Loucy (cell line): Measurements from ENCODE around the gene SLC25A15.

Experiments used
- H2AFZ ChIP-seq: fragments of 200-600 bp; sonication (generic); 2 replicates; pipeline ENCODE4 v1.6.0; 2016; ENCODE audit warnings: antibody characterized with exemption, mild to moderate bottlenecking, low read length, moderate library complexity
- H3F3A ChIP-seq: fragments of 200-600 bp; 2 replicates; pipeline ENCODE4 v1.6.0; 2016; ENCODE audit warnings: antibody characterized with exemption, low read depth, mild to moderate bottlenecking
- H3K27me3 ChIP-seq: fragments of 200-600 bp; sonication (generic); 2 replicates; pipeline ENCODE4 v1.6.1; 2014; ENCODE audit warnings: low read length, mild to moderate bottlenecking; ENCODE audit not compliant: insufficient read depth, poor library complexity, severe bottlenecking
- H3K36me3 ChIP-seq: fragments of 200-600 bp; sonication (generic); 2 replicates; pipeline ENCODE4 v1.6.1; 2016; ENCODE audit warnings: low read length; ENCODE audit not compliant: insufficient read depth
- H3K4me1 ChIP-seq: fragments of 200-600 bp; sonication (generic); 2 replicates; pipeline ENCODE4 v1.5.1; 2014; ENCODE audit warnings: low read length, mild to moderate bottlenecking; ENCODE audit not compliant: insufficient read depth, poor library complexity, severe bottlenecking
- H3K4me2 ChIP-seq: fragments of 200-600 bp; sonication (generic); 2 replicates; pipeline ENCODE4 v1.6.0; 2014; ENCODE audit warnings: antibody characterized with exemption, low read length, low read depth, mild to moderate bottlenecking; ENCODE audit not compliant: poor library complexity, severe bottlenecking
- H3K4me3 ChIP-seq: fragments of 200-600 bp; sonication (generic); 2 replicates; pipeline ENCODE4 v1.5.1; 2014; ENCODE audit warnings: low read length, mild to moderate bottlenecking, mixed read lengths; ENCODE audit not compliant: poor library complexity, severe bottlenecking
- H3K79me2 ChIP-seq: fragments of 200-600 bp; sonication (generic); 2 replicates; pipeline ENCODE4 v1.6.1; 2014; ENCODE audit warnings: low read length; ENCODE audit not compliant: insufficient read depth
- H3K9ac ChIP-seq: fragments of 200-600 bp; sonication (generic); 2 replicates; pipeline ENCODE4 v1.6.0; 2014; ENCODE audit warnings: mild to moderate bottlenecking, low read depth, low read length, moderate library complexity; ENCODE audit not compliant: poor library complexity, severe bottlenecking
- H3K9me2 ChIP-seq: fragments of 200-600 bp; sonication (generic); replicated peaks from 2 replicates; pipeline ENCODE4 v1.6.1; 2016; ENCODE audit warnings: low read depth, low read length, mixed read lengths
- H3K9me3 ChIP-seq: fragments of 200-600 bp; sonication (generic); 2 replicates; pipeline ENCODE4 v1.6.1; 2014; ENCODE audit warnings: mild to moderate bottlenecking, antibody characterized with exemption, low read length, low read depth; ENCODE audit not compliant: insufficient read depth
- H4K20me1 ChIP-seq: fragments of 200-600 bp; sonication (generic); 2 replicates; pipeline ENCODE4 v1.6.0; 2014; ENCODE audit warnings: antibody characterized with exemption, low read length, mild to moderate bottlenecking; ENCODE audit not compliant: insufficient read depth, poor library complexity, severe bottlenecking
- CTCF ChIP-seq: fragments of 200-600 bp; sonication (generic); conservative IDR thresholded peaks from 2 replicates; pipeline ENCODE4 v1.5.1; 2014; ENCODE audit warnings: mild to moderate bottlenecking, antibody characterized with exemption, low read length
- EZH2phosphoT487 ChIP-seq: fragments of 200-600 bp; IDR thresholded peaks from 2 replicates; pipeline ENCODE4 v1.6.1; 2018; ENCODE audit warnings: antibody characterized with exemption, mild to moderate bottlenecking, moderate library complexity, borderline replicate concordance

Gene SLC25A15

GRCh38 chr13:40800559-40800958 is 11.1 kb downstream of the SLC25A15 start:
- Histone ChIP-seq H3F3A (no peaks in the 10 kb centered on the region), H3K9me3 (no peaks in the 10 kb centered on the region), H3K4me3 (no peak overlapping the region), H3K9ac (peak overlapping the region; percentile 14), H3K36me3 (no peaks in the 10 kb centered on the region), H3K79me2 (no peaks in the 10 kb centered on the region), H3K4me2 (peak overlapping the region; percentile 76), H2AFZ (no peak overlapping the region), H3K4me1 (peaks cover 48% of the 10 kb centered on the region), H3K9me2 (no peaks in the 10 kb centered on the region), H3K27me3 (no peaks in the 10 kb centered on the region), H4K20me1 (no peaks in the 10 kb centered on the region)
- TF ChIP-seq CTCF, result no peak
- TF ChIP-seq EZH2phosphoT487, result no peak

DNA sequence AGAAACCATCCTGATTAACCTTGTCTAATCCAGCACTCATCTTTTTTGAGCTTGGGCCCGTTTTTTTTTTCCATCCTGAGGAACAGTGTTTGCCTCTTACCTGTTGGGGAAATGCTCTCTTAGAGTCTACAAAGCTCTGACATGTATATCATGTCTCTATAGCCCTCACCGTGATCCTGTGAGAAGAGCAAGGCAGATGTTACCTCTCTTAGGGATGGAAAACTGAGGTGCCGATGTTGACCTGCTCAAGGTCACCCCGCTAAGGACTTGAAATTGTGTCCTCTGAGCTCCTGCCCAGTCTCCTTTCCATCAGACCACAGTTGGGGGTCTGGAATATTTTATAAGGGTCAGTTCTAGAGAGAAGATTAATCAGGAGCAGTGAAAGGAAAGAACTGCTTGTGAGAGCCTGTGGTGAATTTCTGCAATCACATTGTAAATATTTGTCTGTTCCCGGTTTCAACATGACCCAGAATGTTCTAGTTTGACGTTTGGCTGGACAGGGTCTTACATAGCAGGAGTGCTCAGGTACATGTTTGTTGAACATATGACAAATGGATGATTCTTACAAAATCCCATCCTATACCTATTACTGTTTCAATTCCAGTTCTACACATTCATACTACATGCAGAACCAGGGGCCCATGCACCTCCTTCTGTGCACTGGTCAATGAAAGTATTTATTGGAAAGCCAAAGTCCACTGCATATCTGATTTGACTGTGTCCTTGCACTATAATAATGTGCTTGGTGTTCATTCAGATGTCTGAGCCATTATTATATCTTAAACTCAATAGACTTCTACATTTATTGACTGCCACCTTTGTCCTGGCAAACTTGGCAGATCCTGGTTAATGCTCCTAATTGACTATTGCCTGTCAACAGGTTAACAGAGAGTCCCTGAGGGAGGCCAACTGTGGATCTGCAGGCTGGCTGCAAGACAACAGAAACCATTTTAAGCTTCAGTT is 12.1 kb downstream of the SLC25A15 start:
- no peak overlapping the region for H3K9ac ChIP-seq
- no peaks in the 10 kb centered on the region for H3F3A ChIP-seq
- no peak for TF ChIP-seq EZH2phosphoT487
- no peak for TF ChIP-seq CTCF
- H3K9me2 ChIP-seq, result no peaks in the 10 kb centered on the region
- no peaks in the 10 kb centered on the region for H3K9me3 ChIP-seq
- H3K4me2 ChIP-seq, result no peak overlapping the region
- H3K36me3 ChIP-seq, result no peaks in the 10 kb centered on the region
- H3K4me3 ChIP-seq, result no peak overlapping the region
- H2AFZ ChIP-seq, result no peak overlapping the region
- no peaks in the 10 kb centered on the region for H4K20me1 ChIP-seq
- no peaks in the 10 kb centered on the region for H3K79me2 ChIP-seq
- H3K27me3 ChIP-seq, result no peaks in the 10 kb centered on the region
- H3K4me1 ChIP-seq, result peaks cover 40% of the 10 kb centered on the region

GRCh38 chr13:40803316-40803715 is 13.9 kb downstream of the SLC25A15 start:
- no peaks in the 10 kb centered on the region for H3F3A ChIP-seq
- H3K79me2 ChIP-seq, result no peaks in the 10 kb centered on the region
- no peak for TF ChIP-seq EZH2phosphoT487
- H3K4me3 ChIP-seq, result no peak overlapping the region
- no peaks in the 10 kb centered on the region for H3K9me2 ChIP-seq
- H3K9me3 ChIP-seq, result no peaks in the 10 kb centered on the region
- no peaks in the 10 kb centered on the region for H4K20me1 ChIP-seq
- H3K4me2 ChIP-seq, result no peak overlapping the region
- peaks cover 23% of the 10 kb centered on the region for H3K4me1 ChIP-seq
- no peak overlapping the region for H2AFZ ChIP-seq
- H3K36me3 ChIP-seq, result no peaks in the 10 kb centered on the region; the same call in 1 of the 2 replicates
- H3K9ac ChIP-seq, result no peak overlapping the region
- no peaks in the 10 kb centered on the region for H3K27me3 ChIP-seq
